NT2/D1 (cell line): ENCODE measurements around the gene ABCB9.

Source experiments
- SUZ12 ChIP-seq: IDR thresholded peaks from 2 replicates; pipeline ENCODE4 v1.6.1; 2011; ENCODE audit not compliant: insufficient read length, insufficient read depth; ENCODE audit errors: extremely low read depth
- YY1 ChIP-seq: IDR thresholded peaks from 2 replicates; pipeline ENCODE4 v1.6.1; 2011; ENCODE audit not compliant: insufficient read length, insufficient read depth
- ZNF274 ChIP-seq: IDR thresholded peaks from 2 replicates; pipeline ENCODE4 v1.6.1; 2011; ENCODE audit warnings: mild to moderate bottlenecking, low read depth, low read length

DNA sequence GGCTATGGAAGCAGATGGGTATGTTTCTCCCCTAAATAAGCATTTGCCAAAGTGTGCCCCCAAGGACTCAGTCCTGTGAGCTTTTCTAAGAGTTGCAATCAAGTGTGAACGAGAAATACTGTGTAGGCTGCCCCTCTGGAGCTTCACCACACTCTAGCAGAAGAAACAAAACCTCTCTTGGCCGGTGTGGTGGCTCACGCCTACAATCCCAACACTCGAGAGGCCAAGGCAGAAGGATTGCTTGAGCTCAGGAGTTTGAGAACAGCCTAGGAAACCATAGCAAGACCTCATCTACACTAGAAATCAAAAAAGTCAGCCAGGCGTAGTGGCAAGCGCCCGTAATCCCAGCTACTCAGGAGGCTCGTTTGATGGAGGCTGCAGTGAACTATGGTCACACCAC lies 80.1 kb downstream of the ABCB9 start:
- TF ChIP-seq ZNF274 (no peak), YY1 (no peak), SUZ12 (no peak)
